Activated T-helper 1 cell treated with anti-CD3 and anti-CD28 coated beads, Interleukin-12 subunit alpha, Interleukin-12 subunit beta, Interleukin-2, Interleukin-4 antibody, amounts not matched to agents 30 ng/mL and 10 ng/mL and 1 ng/mL, durations not matched to agents 14 hours and 24 hours and 36 hours (primary cell): ENCODE measurements around the gene ZNF629. TPM values are rescaled to one million over a fixed set of nuclear protein-coding genes. Genes with fewer than 3 reads are reported as not detected.
A peak's percentile ranks its signal among the peaks of the same experiment; 100 is the strongest.

Source experiments
- DNase-seq: peaks from one replicate; pipeline ENCODE4 v3.0.0; 2021; ENCODE audit warnings: low spot score
- H3K27ac Mint-ChIP-seq: one replicate; pipeline ENCODE4 v1.8.0; 2021; ENCODE audit warnings: mild to moderate bottlenecking, mixed read lengths
- H3K27me3 Mint-ChIP-seq: one replicate; pipeline ENCODE4 v1.8.0; 2022; ENCODE audit warnings: mild to moderate bottlenecking, moderate library complexity, mixed read lengths; ENCODE audit not compliant: insufficient read depth
- H3K36me3 Mint-ChIP-seq: one replicate; pipeline ENCODE4 v1.8.0; 2021; ENCODE audit warnings: low read depth, mixed read lengths
- H3K4me1 Mint-ChIP-seq: one replicate; pipeline ENCODE4 v1.8.0; 2021; ENCODE audit warnings: low read depth, mixed read lengths
- H3K4me3 Mint-ChIP-seq: one replicate; pipeline ENCODE4 v1.8.0; 2021; ENCODE audit warnings: mild to moderate bottlenecking, moderate library complexity, mixed read lengths
- H3K9me3 Mint-ChIP-seq: one replicate; pipeline ENCODE4 v1.8.0; 2021; ENCODE audit warnings: mixed read lengths
- intact Hi-C: fragments of 100-400 bp; cut with micrococcal nuclease; formaldehyde crosslinking; loops from one replicate; pipeline ENCODE4 v1.15.1; 2024
- total RNA-seq: library from RNA; stranded (reverse); gene quantifications from 2 replicates; pipeline ENCODE4 v1.2.3, GENCODE V29; 2022

Gene ZNF629
- total RNA-seq, 1 donor from 2014 or later: 2.7 TPM

GRCh38 chr16:30760577-30761426 lies 26.2 kb downstream of the ZNF629 start:
- Mint-ChIP-seq H3K4me1 (peaks cover 28% of the 10 kb centered on the region), H3K4me3 (peak overlapping the region; percentile 93), H3K27ac (peak overlapping the region; percentile 49), H3K27me3 (no peaks in the 10 kb centered on the region), H3K9me3 (no peaks in the 10 kb centered on the region), H3K36me3 (peaks cover 21% of the 10 kb centered on the region)
- no peak for DNase-seq
- intact Hi-C loops: loop anchor here (5.0 kb wide), 2 partner anchors 136 to 311 kb away; partner anchors contain the start of genes CTF1, ZNF646 and ZNF668

DNA sequence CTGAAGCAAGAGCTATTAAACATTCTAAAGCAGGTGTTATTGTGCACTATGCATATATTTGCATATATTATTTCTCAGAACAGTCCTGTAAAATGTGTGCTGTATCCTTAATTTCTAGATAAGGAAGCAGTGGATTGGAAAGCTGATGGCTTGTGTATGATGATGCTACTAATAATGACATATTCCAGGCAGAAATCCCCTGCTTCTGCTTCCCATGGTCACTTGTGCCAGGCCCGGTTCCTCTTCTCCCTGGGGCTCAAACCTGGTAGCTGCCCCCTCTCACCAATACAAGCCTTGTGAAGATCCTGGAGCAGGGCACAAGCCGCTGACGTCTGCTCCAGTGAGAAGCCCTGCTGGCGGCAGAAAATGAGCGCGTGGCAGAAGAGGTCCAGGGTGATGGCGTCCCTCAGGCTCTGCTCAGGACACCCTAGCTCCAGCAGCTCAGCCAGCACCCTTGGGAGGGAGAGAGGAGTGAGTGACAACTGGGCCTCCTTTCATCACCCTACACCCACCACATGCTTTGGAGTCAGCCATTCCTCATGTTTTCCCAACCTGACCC lies 26.9 kb downstream of the ZNF629 start:
- Mint-ChIP-seq H3K9me3 (no peaks in the 10 kb centered on the region), H3K4me3 (peak overlapping the region; percentile 93), H3K27me3 (no peaks in the 10 kb centered on the region), H3K4me1 (peaks cover 28% of the 10 kb centered on the region), H3K27ac (no peak overlapping the region), H3K36me3 (peaks cover 15% of the 10 kb centered on the region)
- intact Hi-C loops: loop anchor here (5.0 kb wide), 2 partner anchors 137 to 312 kb away; partner anchors contain the start of genes CTF1, ZNF646 and ZNF668
- no peak for DNase-seq

DNA sequence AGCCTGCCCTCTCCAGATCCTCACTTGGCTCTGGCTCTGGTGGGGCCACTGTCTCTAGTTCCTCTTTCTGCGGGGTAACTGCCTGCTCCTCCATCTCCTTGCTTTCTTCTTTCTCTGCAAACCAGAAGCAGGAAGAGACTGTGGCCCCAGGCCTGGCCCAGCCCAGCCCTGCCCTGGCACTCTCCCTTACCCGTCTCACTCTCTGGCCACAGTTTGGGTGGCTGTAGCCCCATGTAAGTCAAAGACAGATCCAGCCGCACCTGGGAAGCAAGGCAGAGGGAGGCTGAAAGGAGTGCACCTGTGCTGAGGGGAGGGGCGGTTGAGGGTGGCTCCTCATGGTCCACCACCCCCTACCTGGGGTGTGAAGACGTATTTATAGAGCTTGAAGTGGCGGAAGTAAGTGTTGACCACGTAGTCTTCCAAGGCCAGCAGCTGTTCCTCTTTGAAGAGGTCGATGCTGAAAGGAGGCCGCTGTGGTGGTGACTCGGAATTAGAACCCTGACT lies 28.0 kb downstream of the ZNF629 start:
- H3K27me3 Mint-ChIP-seq: no peaks in the 10 kb centered on the region
- peaks cover 28% of the 10 kb centered on the region for H3K4me1 Mint-ChIP-seq
- H3K4me3 Mint-ChIP-seq: peak overlapping the region; percentile 27
- no peak for DNase-seq
- H3K9me3 Mint-ChIP-seq: no peaks in the 10 kb centered on the region
- intact Hi-C loops: no loop called here
- no peak overlapping the region for H3K27ac Mint-ChIP-seq
- peaks cover 16% of the 10 kb centered on the region for H3K36me3 Mint-ChIP-seq

DNA sequence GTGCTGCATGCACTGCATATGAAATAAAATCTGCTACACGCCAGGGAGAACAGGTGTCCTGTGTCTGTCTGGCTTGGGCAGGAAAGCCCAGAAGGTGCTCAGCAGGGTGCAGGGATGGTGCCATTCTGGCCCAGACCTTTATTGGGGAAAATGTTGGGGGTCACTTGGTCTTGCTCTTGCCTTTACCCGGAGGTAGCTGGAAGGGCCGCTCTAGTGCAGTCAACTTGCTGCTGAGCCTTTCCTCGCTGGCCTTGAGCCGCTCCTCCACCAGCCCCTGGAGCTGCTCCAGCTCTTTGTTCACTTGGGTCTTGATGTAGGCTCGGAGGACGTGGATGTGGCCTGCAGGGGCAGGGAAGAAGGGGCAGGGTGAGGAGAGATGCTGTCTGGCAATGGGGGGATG lies 29.7 kb downstream of the ZNF629 start:
- no peaks in the 10 kb centered on the region for H3K9me3 Mint-ChIP-seq
- no peaks in the 10 kb centered on the region for H3K27me3 Mint-ChIP-seq
- intact Hi-C loops: no loop called here
- no peak overlapping the region for H3K27ac Mint-ChIP-seq
- peaks cover 11% of the 10 kb centered on the region for H3K36me3 Mint-ChIP-seq
- no peak overlapping the region for H3K4me3 Mint-ChIP-seq
- DNase-seq: no peak
- peaks cover 12% of the 10 kb centered on the region for H3K4me1 Mint-ChIP-seq

GRCh38 chr16:30756781-30757100 lies 30.3 kb downstream of the ZNF629 start:
- H3K27ac Mint-ChIP-seq: no peak overlapping the region
- H3K4me1 Mint-ChIP-seq: peaks cover 12% of the 10 kb centered on the region
- peaks cover 11% of the 10 kb centered on the region for H3K36me3 Mint-ChIP-seq
- no peaks in the 10 kb centered on the region for H3K9me3 Mint-ChIP-seq
- no peak for DNase-seq
- intact Hi-C loops: no loop called here
- H3K4me3 Mint-ChIP-seq: no peak overlapping the region
- no peaks in the 10 kb centered on the region for H3K27me3 Mint-ChIP-seq

- Mint-ChIP-seq H3K36me3 (peaks cover 17% of the 10 kb centered on the region), H3K4me1 (peaks cover 15% of the 10 kb centered on the region), H3K27ac (no peak overlapping the region), H3K4me3 (no peak overlapping the region), H3K9me3 (no peaks in the 10 kb centered on the region), H3K27me3 (no peaks in the 10 kb centered on the region)
- intact Hi-C loops: no loop called here
- no peak for DNase-seq
Observed at GRCh38 chr16:30755955-30756780, 30.8 kb downstream of the ZNF629 start.

GRCh38 chr16:30753596-30753995 lies 33.4 kb downstream of the ZNF629 start:
- no peak overlapping the region for H3K4me3 Mint-ChIP-seq
- H3K9me3 Mint-ChIP-seq: no peaks in the 10 kb centered on the region
- intact Hi-C loops: no loop called here
- no peaks in the 10 kb centered on the region for H3K27me3 Mint-ChIP-seq
- no peak for DNase-seq
- H3K36me3 Mint-ChIP-seq: peaks cover 24% of the 10 kb centered on the region
- no peak overlapping the region for H3K27ac Mint-ChIP-seq
- peaks cover 11% of the 10 kb centered on the region for H3K4me1 Mint-ChIP-seq

DNA sequence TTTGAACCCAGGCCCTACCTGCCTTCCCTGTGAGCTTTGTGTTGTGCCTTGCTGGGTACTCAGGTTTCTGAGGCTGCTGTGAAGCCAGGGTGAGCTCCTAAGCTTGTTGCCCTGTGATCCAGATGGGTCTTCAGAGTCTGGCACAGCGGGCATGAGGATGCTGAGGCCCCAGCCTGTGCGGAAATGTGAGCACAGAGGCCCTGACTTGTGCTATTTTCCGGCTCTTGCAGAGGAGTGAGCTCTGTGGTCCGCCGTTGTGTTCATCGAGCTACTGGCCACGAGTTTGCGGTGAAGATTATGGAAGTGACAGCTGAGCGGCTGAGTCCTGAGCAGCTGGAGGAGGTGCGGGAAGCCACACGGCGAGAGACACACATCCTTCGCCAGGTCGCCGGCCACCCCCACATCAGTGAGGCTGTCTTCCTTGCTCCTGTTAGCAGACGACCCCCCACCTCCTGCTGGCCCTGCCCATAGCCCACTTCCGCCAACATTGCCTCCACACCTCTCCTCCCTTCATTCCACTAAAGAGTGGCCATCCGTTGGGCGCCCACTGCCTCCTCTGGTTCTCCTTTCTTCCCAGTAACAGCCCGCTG lies 36.0 kb downstream of the ZNF629 start:
- peak overlapping the region; percentile 64 for H3K4me3 Mint-ChIP-seq

DNA sequence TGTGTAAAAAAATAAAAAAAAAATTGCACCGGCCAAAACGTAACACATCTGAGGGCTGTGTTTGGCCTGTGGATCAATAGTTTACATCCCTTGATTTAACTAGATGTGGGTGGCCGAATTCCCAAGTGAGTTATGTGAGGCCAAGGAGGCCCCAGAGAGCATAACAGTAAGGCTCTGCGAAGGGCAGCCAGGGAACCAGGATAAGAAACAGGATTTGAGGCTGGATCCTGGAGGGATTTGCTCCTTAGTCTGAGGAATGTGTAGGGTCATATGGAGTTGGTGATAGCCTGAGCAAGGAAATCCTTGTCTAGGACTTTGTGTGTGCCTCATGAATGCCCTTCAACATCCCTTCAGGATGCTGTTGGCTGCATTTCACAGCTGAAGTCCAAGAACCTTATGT lies 36.8 kb downstream of the ZNF629 start:
- Mint-ChIP-seq H3K27ac (no peak overlapping the region), H3K4me1 (peaks cover 19% of the 10 kb centered on the region), H3K9me3 (no peaks in the 10 kb centered on the region), H3K36me3 (peaks cover 23% of the 10 kb centered on the region), H3K4me3 (no peak overlapping the region), H3K27me3 (no peaks in the 10 kb centered on the region)
- DNase-seq: no peak
- intact Hi-C loops: no loop called here

More for the DNA sequence above, 36.0 kb downstream of the ZNF629 start:
- intact Hi-C loops: no loop called here
- peaks cover 25% of the 10 kb centered on the region for H3K36me3 Mint-ChIP-seq
- no peaks in the 10 kb centered on the region for H3K9me3 Mint-ChIP-seq
- no peak for DNase-seq
- H3K27ac Mint-ChIP-seq: no peak overlapping the region
- no peaks in the 10 kb centered on the region for H3K27me3 Mint-ChIP-seq
- peaks cover 19% of the 10 kb centered on the region for H3K4me1 Mint-ChIP-seq

DNA sequence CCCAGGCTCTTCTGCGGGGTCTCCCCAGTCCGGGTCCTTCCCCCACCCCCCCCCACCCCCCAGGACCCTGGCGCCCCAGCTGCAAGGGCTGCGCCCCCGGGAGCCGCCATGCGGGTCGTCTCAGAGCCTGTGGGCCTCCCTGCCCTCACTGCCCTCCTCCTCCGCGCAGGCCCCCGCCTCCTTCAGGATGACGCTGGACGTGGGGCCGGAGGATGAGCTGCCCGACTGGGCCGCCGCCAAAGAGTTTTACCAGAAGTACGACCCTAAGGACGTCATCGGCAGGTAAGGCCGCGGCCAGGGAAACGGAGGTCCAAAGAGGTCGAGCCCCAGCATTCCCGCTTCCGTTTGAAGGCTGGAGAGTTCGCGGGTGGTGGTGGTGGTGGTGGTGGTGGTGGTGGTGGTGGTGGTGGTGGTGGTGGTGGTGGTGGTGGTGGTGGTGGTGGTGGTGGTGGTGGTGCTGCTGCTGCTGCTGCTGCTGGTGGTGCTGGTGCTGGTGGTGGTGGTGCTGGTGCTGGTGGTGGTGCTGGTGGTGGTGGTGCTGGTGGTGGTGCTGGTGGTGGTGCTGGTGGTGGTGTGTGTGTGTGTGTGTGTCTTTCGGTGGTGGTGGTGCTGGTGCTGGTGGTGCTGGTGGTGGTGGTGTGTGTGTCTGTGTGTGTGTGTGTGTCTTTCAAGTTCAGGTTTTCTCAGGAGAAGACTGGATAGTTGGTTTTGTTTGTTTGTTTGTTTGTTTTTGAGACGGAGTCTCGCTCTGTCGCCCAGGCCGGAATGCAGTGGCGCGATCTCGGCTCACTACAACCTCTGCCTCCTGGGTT lies 38.2 kb downstream of the ZNF629 start:
- peak; percentile 31 for DNase-seq
- Mint-ChIP-seq H3K27ac (peak overlapping the region; percentile 79), H3K4me3 (peak overlapping the region; percentile 93), H3K36me3 (peaks cover 29% of the 10 kb centered on the region), H3K27me3 (no peaks in the 10 kb centered on the region), H3K9me3 (no peaks in the 10 kb centered on the region), H3K4me1 (peaks cover 19% of the 10 kb centered on the region)
- intact Hi-C loops: loop anchor here (1.0 to 5.0 kb wide), 9 partner anchors 13 to 284 kb away; partner anchors contain the start of genes CFAP119, CTF1, FBXL19 and PRR14

DNA sequence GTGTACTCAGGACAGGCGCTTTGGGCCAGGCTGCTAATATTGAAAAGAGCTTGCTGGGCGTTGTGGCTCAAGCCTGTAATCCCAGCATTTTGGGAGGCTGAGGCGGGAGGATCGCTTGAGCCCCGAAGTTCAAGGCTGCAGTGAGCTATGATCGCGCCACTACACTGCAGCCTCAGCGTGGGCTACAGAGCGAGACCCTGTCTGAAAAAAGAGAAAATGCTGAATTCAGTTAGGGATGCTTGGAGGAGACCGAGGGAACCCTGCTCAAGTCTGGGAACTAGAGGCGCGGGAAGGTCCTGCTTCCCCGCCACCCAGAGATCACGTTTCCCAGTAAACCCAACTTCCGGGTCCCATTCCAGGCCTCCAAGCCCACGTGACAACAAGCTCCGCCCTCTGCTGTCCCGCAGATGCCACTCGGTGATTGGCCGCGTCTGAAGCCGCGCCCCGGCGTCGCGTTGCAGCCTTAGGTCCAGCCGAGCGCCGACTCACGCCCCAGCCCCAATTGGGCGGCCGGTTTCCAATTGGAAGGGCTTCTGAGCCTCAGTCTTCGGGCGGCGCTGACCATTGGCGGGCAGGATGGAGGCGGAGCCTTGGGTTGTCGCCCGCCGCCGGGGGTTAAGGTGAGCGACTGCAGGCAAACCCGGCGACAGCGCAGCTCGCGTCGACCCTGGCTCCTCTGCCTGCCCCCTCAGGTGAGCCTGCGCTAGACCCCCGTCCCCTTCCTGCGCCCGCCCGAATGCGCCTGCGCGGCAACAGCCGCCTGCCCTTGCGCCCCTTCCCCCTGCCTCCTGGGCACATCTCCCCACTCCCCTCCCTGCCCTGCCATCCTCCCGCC lies 39.0 kb downstream of the ZNF629 start, which contains the start of gene PHKG2:
Gene PHKG2, plus strand, starts transcription at position 627 of the 835 bp plus-strand sequence. CDS start 396 bp downstream, outside the sequence.
- peaks cover 33% of the 10 kb centered on the region for H3K36me3 Mint-ChIP-seq
- peak within 1 kb of the TSS; percentile 83 for H3K27ac Mint-ChIP-seq
- H3K9me3 Mint-ChIP-seq: no peaks in the 10 kb centered on the region
- intact Hi-C loops: loop anchor here (1.0 to 5.0 kb wide), 9 partner anchors 14 to 285 kb away; partner anchors contain the start of genes CFAP119, CTF1, FBXL19 and PRR14
- H3K27me3 Mint-ChIP-seq: no peaks in the 10 kb centered on the region
- H3K4me1 Mint-ChIP-seq: peaks cover 19% of the 10 kb centered on the region
- H3K4me3 Mint-ChIP-seq: peak within 1 kb of the TSS; percentile 93
- peak; percentile 97 for DNase-seq
